HG03159 (cell line): Measurements from ENCODE around the gene SPSB1.

Experiments
- ATAC-seq: cut with Tn5 transposase; IDR thresholded peaks from one replicate; pipeline ENCODE4 v1.9.1; 2021; ENCODE audit warnings: mild to moderate bottlenecking, moderate library complexity; ENCODE audit not compliant: unreplicated experiment

The SPSB1 gene

DNA sequence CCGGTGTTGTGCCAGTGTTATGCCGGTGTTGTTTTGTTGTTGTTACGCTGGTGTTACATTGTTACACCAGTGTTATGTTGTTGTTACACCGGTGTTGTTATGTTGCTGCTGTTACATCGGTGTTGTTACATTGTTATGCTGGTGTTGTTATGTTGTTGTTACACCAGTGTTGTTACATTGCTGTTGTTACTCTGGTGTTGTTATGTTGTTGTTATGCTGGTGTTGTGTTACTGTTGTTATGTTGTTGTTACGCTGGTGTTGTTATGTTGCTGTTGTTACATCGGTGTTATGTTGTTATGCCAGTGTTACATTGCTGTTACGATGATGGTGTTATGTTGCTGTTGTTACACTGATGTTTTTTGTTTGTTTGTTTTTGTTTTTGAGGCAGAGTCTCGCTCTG lies 34.1 kb upstream of the SPSB1 start:
- ATAC-seq: no peak

DNA sequence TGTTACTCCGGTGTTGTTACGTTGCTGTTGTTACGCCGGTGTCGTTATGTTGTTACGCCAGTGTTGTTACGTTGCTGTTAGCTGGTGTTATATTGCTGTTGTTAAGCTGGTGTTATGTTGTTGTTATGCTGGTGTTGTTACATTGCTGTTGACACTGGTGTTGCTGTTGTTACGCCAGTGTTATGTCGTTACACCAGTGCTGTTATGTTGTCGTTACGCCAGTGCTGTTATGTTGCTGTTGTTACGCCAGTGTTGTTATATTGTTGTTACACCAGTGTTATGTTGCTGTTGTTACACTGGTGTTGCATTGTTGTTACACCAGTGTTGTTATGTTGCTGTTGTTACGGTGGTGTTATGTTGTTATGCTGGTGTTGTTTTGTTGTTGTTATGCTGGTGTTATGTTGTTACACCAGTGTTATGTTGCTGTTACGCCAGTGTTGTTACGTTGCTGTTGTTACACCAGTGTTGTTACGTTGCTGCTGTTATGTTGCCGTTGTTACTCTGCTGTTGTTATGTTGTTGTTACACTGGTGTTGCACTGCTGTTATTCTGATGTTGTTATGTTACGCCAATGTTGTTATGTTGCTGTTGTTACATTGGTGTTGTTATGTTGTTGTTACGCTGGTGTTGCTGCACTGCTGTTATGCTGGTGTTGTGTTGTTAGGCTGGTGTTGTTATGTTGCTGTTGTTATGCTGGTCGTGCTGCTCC lies 32.5 kb upstream of the SPSB1 start:
- no peak for ATAC-seq

DNA sequence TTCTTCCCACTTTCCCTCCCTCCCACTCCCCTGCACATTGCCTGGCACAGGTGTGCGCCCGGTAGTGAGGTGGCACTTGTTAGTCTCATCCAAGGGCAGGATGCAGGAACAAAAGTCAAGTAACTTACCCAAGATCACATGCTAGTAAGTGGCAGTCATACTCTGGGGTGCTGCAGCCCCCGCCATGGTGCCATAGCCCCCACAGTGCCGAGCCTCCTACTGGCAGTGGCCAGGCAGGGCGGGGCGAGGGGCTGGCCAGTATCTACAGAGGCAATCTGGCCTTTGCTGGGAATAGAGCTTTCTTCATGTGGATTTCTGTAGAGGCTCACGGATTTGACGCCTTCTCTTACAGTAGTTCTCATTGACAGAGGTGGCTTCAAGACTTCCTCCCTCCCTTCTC lies 31.2 kb upstream of the SPSB1 start:
- no peak for ATAC-seq

DNA sequence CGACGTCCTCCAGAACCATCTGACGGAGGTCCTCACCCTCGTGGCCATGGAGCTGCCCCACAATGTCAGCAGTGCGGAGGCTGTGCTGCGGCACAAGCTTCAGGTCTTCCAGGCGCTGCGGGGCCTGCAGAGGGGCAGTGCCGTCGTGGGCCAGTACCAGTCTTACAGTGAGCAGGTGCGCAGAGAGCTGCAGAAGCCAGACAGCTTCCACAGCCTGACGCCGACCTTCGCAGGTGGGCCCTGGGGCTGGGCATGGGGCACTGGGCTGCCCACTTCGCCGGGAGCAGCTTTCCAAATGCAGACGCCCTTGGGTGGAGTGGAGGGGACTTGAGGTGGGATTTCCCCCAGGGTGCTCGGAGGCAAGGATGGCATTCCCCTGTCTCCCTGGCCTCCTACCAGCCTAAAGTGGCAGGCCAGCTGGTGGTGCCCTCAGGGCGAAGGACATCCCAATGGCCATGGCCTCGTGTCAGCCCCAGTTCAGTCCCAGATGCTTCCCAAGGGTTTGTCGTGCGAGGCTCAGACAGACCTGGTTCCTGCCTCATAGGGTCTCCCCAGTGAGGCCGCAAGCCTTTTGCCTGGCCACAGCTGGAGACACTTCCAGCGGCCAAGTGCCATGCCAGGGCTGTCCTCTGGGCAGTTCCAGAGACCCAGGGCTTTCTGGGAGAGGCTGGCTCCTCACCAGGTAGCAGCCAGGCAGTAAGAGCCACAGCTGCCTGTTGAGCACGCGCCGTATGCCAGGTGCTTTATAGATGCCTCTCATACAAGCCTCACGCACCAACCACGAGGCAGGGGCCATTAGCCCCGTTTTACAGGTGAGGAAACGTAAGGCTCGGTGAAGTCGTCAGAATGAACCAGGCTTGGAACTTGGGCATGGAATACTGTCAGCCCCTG lies 30.4 kb upstream of the SPSB1 start:
- no peak for ATAC-seq

DNA sequence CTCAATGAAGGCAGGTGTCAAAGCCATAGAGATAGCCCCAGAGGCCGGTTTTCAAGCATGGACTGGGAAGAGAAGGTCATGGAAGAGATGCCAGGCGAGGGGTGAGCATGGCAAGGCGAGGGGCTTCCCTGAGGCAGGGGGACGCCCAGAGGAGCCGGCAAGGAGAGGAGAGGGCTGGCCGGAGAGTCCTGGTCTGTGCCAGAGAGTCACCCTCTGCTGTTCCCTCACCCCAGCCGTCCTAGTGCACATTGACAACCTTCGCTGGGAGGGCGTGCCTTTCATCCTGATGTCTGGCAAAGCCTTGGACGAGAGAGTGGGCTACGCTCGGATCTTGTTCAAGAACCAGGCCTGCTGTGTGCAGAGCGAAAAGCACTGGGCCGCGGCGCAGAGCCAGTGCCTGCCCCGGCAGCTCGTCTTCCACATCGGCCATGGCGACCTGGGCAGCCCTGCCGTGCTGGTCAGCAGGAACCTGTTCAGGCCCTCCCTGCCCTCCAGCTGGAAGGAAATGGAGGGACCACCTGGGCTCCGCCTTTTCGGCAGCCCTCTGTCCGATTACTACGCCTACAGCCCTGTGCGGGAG lies 29.3 kb upstream of the SPSB1 start:
- ATAC-seq: no peak

DNA sequence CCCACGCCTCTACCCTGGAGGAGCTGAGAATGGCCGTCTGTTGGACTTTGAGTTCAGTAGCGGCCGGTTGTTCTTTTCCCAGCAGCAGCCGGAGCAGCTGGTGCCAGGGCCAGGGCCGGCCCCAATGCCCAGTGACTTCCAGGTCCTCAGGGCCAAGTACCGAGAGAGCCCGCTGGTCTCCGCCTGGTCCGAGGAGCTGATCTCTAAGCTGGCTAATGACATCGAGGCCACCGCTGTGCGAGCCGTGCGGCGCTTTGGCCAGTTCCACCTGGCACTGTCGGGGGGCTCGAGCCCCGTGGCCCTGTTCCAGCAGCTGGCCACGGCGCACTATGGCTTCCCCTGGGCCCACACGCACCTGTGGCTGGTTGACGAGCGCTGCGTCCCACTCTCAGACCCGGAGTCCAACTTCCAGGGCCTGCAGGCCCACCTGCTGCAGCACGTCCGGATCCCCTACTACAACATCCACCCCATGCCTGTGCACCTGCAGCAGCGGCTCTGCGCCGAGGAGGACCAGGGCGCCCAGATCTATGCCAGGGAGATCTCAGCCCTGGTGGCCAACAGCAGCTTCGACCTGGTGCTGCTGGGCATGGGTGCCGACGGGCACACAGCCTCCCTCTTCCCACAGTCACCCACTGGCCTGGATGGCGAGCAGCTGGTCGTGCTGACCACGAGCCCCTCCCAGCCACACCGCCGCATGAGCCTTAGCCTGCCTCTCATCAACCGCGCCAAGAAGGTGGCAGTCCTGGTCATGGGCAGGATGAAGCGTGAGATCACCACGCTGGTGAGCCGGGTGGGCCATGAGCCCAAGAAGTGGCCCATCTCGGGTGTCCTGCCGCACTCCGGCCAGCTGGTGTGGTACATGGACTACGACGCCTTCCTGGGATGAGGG lies 28.5 kb upstream of the SPSB1 start:
- ATAC-seq: no peak

DNA sequence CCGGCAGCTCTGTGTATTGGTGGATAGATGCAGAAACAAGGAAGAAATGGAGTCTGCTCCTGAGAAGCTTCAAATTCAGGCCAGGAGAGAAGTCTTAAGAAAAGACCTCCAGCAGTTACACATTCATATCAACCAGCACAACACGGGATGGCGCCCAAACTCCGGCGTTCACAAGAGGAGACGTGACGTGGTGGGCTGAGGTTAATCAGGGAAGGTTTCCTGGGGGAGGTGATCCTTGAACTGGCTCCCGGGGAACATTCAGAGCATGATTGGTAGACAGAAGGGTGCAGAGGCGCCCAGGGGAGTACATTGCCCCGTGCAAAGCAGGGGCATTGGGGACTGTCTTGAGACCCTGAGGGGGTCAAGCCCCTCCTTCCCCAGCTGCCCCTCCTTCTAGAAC lies 27.7 kb upstream of the SPSB1 start:
- no peak for ATAC-seq

DNA sequence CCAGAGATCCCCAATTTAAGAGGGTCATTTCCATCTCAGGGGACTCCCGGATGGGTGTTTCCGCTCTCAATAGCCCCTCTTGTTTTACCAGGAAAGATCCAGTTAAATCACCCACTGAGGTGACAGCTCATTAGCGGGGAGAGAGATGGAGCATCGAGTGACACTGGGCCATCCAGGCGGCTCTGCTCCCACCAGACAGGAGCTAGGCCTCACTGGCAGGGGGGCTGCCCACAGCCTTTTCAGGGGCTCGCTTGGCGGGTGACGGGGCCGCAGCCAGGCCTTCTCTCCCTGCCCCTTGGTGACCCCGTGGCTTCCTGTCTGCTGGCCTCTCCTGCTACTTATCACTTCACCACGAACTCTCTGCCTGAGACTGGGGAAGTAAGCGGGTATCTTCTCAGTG lies 26.7 kb upstream of the SPSB1 start:
- ATAC-seq: no peak

DNA sequence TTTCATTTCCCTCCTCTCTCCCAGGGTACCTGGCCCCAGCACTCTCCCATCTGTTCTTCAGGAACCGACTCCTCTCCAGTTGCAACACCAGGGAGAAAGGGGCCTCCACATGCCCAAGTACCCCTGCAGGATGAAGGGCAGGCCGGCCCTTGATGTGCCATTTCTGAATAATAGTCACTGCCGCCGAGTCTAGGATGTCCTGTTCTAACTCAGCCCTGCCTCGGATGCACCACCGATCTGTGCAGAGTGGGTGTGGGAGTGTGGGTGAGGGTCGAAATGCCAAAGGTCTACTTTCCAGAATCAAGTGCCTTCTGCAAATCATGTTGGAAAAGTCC lies 25.4 kb upstream of the SPSB1 start:
- ATAC-seq: no peak

DNA sequence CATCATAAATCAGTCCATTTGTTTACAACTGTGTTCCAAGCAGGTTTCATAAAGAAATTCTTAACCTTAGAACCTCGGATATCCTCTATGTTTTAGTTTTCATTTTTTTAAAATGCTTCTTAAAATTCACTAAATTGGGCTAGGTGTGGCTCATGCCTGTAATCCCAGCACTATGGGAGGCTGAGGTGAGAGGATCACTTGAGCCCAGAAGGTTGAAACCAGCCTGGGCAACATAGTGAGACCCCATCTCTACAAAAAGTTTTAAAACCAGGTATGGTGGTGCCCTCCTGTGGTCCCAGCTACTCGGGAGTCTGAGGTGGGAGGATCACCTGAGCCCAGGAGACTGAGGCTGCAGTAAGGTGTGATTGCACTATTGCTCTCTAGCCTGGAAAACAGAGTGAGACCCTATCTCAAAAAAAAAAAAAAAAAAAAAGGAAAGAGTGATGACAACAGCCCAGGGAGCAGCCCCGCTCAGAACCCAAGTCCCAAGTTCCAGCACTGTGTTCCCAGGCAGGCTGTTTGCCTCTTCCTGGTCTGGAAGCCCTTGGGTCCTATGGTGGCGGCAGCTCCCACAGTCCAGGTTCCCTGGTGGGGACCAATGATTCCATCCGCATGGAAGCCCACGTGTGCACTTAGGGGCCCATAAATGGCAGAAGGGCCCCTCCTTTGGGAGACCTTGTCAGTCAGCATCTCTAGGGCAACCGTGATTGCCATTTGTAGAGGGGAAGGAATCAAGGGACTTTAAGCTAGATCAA lies 24.7 kb upstream of the SPSB1 start:
- no peak for ATAC-seq

DNA sequence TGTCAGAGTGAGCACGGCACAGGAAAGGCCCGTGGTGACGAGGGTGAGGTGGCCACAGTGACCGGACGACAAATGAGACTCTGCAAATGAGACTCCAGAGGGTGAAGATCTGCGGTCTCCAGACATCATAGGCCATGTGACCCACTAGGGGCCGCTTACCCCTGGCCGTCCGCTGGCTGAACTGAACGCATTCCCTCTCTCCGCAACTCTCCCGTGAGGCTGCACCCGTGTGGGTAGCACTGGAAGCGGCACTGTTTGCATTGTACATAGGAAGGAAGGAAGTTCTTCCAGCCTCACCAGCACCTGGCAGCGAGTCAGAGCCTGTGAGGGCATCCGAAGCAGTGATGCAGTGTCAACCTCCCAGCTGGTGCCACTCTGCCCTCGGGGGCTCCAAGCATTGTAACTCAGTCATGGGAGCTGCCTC lies 23.6 kb upstream of the SPSB1 start:
- no peak for ATAC-seq

DNA sequence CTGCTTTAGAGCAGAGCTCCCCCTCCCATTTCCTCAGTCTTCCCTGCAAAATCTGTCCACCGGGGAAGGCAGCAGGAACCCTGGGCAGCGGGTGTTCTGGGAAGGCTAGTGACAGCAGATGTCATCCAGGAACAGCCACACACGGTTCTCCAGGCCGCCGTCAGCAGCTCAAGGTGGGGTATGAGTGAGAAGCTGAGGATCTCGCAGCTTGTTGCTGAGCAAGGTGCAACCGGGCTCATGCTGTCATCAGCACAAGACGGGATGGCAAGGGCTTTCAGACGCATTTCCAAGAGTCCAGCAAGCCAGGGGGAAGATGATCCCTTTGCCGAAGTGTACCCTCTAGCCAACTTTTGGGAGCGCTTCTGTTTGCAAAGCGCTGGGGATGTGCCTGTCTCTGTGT lies 23.0 kb upstream of the SPSB1 start:
- ATAC-seq: no peak

DNA sequence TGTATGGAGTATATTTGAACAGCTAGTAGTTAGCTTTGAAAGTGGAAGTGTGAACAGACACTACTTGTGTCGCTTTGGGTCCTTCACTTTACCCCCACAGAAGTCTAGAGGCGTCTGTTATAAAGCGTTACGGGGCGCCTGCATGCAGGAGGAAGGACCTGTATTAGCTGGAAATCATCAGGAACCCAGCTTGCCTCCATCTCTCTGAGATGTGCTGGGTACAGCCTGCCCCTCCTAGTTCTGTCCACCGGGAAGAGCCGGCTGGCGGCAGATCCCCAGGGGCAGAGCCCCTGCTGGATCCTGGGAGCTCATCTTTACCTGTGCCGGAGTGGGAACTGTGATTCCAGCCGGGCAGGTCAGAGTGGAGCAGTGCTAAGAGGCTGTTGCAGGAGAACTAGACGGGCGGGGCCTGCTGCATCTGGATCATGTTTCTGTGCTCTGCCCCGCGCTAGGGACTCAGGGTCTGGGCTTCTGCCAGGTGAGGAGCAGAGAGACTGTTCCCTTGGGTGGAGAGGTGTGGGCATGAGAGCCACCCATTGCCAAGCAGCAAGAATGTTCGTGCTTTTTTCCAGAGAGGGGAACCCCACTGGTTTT lies 22.3 kb upstream of the SPSB1 start:
- ATAC-seq: no peak

DNA sequence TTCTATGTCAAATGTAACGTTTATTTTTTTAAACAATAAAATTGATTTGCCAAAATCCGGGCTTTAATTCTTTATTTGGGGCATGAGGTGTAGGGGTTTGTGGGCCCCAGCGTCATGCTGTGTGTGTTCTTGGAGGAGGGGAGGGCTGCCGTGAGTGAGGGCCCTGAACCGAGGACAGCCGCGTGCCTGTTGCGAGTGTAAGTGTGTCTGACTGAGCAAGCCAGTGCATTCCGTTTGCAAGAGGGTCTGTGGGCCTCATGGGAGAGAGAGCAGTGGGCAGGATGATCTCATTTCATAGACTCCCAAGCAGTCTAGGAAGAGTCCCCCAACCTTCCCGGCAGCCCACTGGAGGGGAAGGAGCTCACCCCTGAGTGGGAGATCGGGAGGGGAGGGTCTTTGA lies 21.4 kb upstream of the SPSB1 start:
- no peak for ATAC-seq

DNA sequence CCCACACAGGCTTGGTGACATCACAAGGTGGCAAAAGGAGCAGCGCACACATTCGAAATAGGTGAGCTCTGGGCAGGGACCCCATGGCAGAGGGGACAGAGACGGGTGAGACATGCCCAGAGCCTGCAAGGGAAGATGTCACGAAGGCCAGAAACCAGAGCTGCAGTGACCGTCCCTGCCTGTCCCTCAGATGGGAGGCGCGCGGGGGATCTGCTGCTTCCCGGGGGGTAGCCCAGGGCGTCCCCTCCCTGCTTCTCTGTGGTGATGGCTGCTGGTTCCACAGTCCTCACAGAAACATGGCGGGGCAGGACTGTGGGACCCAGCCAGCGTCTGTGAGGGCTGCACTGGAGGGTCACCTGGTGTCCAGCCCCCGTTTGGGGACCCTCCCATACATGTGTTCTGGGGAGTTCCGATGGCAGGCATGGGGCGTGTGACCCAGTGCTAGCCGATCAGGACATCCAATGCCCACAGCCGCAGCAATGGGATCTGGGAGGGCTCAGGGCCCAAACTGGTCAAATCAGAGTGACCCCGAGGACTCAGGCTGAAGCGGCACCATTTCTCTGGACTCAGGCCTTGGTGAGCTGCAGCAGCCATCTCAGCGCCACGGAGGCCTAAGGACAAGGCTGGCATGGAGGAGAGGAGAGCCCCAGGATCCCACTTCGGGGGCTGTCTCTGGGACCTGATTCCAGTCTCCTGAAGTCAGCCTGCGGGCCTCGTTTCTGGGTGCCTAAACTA lies 20.7 kb upstream of the SPSB1 start:
- ATAC-seq: no peak

DNA sequence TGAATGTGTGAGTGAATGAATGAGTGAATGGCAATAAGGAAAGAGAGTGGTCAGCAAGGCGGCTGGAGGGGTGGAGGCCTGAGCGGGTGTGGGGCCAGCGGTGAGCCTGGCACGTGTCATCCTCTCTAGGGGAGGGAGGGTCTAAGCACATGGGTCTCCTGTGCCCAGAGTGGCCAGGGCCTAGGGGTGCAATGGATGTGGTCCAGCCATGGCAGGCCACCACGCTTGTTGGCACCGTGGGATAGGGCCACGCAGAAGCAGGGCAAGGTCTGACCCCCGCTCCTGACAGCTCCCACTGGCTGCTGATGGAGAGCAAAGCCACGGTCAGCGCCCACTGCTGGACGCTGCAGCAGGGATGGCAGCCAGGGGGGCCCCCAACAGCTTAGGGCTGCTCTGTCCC lies 19.5 kb upstream of the SPSB1 start:
- no peak for ATAC-seq

DNA sequence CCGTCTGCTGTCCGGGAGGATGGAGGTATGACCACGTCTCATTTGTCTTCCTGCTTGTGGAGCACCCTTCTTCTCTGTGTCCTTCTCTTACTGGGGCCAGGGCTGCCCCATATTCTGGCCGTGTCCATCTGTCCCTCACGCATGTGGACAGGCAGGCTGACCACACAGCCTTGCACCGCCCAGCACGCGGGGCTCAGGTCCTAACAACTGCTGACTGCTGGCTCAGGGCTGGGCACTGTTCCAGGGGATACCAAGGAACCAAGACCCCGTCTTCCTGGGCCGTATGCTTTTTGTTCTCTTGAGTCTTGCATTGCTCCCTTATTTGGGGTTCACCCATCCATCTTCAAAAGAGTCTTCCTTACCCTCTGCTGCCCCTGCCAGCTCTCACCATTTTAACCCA lies 17.5 kb upstream of the SPSB1 start:
- no peak for ATAC-seq

DNA sequence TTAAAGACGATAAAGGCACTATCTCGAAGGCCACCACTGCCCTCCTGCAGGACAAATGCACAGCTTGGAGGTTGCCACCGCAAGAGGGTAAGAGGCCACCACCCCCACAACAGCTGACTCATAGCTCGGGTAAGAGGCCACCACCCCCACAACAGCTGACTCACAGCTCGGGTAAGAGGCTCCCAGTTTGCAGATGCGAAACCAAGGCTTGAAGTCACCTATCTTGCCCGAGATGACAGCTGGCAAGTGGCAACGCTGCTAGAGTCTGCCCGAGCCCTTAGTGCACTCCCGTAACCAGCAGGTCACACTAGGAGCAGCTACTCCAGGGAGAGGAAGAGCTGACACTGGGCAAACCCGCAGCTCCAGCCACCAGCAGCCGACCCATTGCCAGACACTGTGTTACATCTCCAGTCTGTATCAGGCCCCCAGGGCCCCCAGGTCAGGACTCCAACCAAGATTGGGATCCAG lies 17.1 kb upstream of the SPSB1 start:
- ATAC-seq: peak; percentile 92

DNA sequence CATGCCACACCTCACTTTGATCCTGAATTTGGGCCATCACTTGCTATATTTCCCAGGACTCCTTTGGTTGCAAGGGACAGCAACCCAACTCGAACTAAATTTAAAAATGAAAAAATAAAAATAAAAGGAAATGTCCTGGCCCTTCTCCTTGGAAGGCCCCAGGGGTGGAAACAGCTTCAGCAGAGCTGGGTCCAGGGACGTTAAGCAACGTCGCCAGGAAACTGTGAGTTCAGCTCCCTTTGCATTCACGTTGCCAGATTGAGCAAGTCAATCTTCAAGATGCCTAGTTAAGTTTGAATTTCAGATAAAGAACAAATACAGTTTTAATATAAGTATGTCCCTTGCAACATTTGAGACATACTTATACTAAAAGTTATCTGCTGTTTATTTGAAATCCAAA lies 14.6 kb upstream of the SPSB1 start:
- no peak for ATAC-seq
